ENCODE results near the gene MEI1.

Gene MEI1

GRCh38 chr22:41672780-41673509 is 26.4 kb upstream of the MEI1 start:
- H3F3A ChIP-seq (ENCODE audit: insufficient read depth, low read length): peaks cover 5% of the 10 kb centered on the region
- DNase-seq: no peak
- H3K9me3 ChIP-seq (replicated peaks; ENCODE audit: insufficient read depth, low read length): no peaks in the 10 kb centered on the region
- no peaks in the 10 kb centered on the region for H3K4me1 ChIP-seq (ENCODE audit: low read length)
- no peaks in the 10 kb centered on the region for H3K27me3 ChIP-seq (replicated peaks; ENCODE audit: insufficient read depth, low read length)
- H3K4me2 ChIP-seq (ENCODE audit: low read depth, low read length): no peak overlapping the region
- H3K27ac ChIP-seq (ENCODE audit: low read length): no peak overlapping the region
- peaks cover 61% of the 10 kb centered on the region for H3K79me2 ChIP-seq (ENCODE audit: low read length)
- H3K36me3 ChIP-seq (replicated peaks; ENCODE audit: insufficient read depth, low read length): no peaks in the 10 kb centered on the region; the same call in 1 of the 2 replicates
- H3K9me2 ChIP-seq (replicated peaks; ENCODE audit: insufficient read depth, low read length): no peaks in the 10 kb centered on the region
- H4K20me1 ChIP-seq (ENCODE audit: insufficient read depth, low read length): no peaks in the 10 kb centered on the region
- H3K9ac ChIP-seq (ENCODE audit: low read length): no peak overlapping the region
- TF ChIP-seq EZH2phosphoT487 (IDR thresholded peaks at IDR 0.05; ENCODE audit: low read length): no peak
- peak; percentile 23; the same call in 1 of the 2 replicates for TF ChIP-seq CTCF (IDR thresholded peaks at IDR 0.05; ENCODE audit: low read length)
- H2AFZ ChIP-seq (ENCODE audit: low read length): no peak overlapping the region
- no peak overlapping the region for H3K4me3 ChIP-seq (ENCODE audit: low read length)

- H3F3A ChIP-seq (ENCODE audit: insufficient read depth, low read length): peaks cover 2% of the 10 kb centered on the region; the same call in 1 of the 2 replicates
- no peaks in the 10 kb centered on the region for H3K4me1 ChIP-seq (ENCODE audit: low read length)
- no peak overlapping the region for H3K4me2 ChIP-seq (ENCODE audit: low read depth, low read length)
- H4K20me1 ChIP-seq (ENCODE audit: insufficient read depth, low read length): peaks cover 4% of the 10 kb centered on the region; the same call in 1 of the 2 replicates
- peaks cover 9% of the 10 kb centered on the region; the same call in 1 of the 2 replicates for H3K36me3 ChIP-seq (replicated peaks; ENCODE audit: insufficient read depth, low read length)
- no peaks in the 10 kb centered on the region for H3K27me3 ChIP-seq (replicated peaks; ENCODE audit: insufficient read depth, low read length)
- no peak overlapping the region for H3K4me3 ChIP-seq (ENCODE audit: low read length)
- TF ChIP-seq CTCF (IDR thresholded peaks at IDR 0.05; ENCODE audit: low read length) (no peak), EZH2phosphoT487 (IDR thresholded peaks at IDR 0.05; ENCODE audit: low read length) (no peak), EZH2 (optimal IDR thresholded peaks at IDR 0.05; ENCODE audit: low read depth, low read length) (no peak)
- no peak overlapping the region for H3K27ac ChIP-seq (ENCODE audit: low read length)
- DNase-seq: no peak
- H3K9ac ChIP-seq (ENCODE audit: low read length): no peak overlapping the region
- H3K9me3 ChIP-seq (replicated peaks; ENCODE audit: insufficient read depth, low read length): no peaks in the 10 kb centered on the region
- H3K9me2 ChIP-seq (replicated peaks; ENCODE audit: insufficient read depth, low read length): no peaks in the 10 kb centered on the region
- peaks cover 71% of the 10 kb centered on the region for H3K79me2 ChIP-seq (ENCODE audit: low read length)
- no peak overlapping the region for H2AFZ ChIP-seq (ENCODE audit: low read length)
These were observed 24.4 kb upstream of the MEI1 start for GRCh38 chr22:41674846-41675340.

- no peak overlapping the region for H3K9ac ChIP-seq (ENCODE audit: low read length)
- no peaks in the 10 kb centered on the region for H3K9me2 ChIP-seq (replicated peaks; ENCODE audit: insufficient read depth, low read length)
- no peak for DNase-seq
- no peak overlapping the region for H3K4me2 ChIP-seq (ENCODE audit: low read depth, low read length)
- H3K79me2 ChIP-seq (ENCODE audit: low read length): peaks cover 75% of the 10 kb centered on the region
- no peaks in the 10 kb centered on the region for H3K27me3 ChIP-seq (replicated peaks; ENCODE audit: insufficient read depth, low read length)
- no peak overlapping the region for H2AFZ ChIP-seq (ENCODE audit: low read length)
- H3F3A ChIP-seq (ENCODE audit: insufficient read depth, low read length): peaks cover 2% of the 10 kb centered on the region; the same call in 1 of the 2 replicates
- H3K27ac ChIP-seq (ENCODE audit: low read length): no peak overlapping the region
- H3K4me3 ChIP-seq (ENCODE audit: low read length): no peak overlapping the region
- no peaks in the 10 kb centered on the region for H3K4me1 ChIP-seq (ENCODE audit: low read length)
- TF ChIP-seq EZH2 (optimal IDR thresholded peaks at IDR 0.05; ENCODE audit: low read depth, low read length): no peak
- no peak for TF ChIP-seq CTCF (IDR thresholded peaks at IDR 0.05; ENCODE audit: low read length)
- TF ChIP-seq EZH2phosphoT487 (IDR thresholded peaks at IDR 0.05; ENCODE audit: low read length): no peak
- peaks cover 9% of the 10 kb centered on the region; the same call in 1 of the 2 replicates for H3K36me3 ChIP-seq (replicated peaks; ENCODE audit: insufficient read depth, low read length)
- H3K9me3 ChIP-seq (replicated peaks; ENCODE audit: insufficient read depth, low read length): no peaks in the 10 kb centered on the region
- H4K20me1 ChIP-seq (ENCODE audit: insufficient read depth, low read length): peaks cover 7% of the 10 kb centered on the region; the same call in 1 of the 2 replicates
These were observed 23.2 kb upstream of the MEI1 start for GRCh38 chr22:41676134-41676533.
